HEK293 (cell line): Measurements from ENCODE around the gene EML1.

Experiments used
- CTCF ChIA-PET: fragments of 350-600 bp; formaldehyde crosslinking; extraction: SDS; loops from one replicate; lab custom pipeline; 2021; ENCODE audit warnings: antibody characterized with exemption; lab: Yijun Ruan, JAX
- POLR2A ChIA-PET: fragments of 300-600 bp; formaldehyde crosslinking; extraction: SDS; loops from one replicate; lab custom pipeline; 2020; ENCODE audit warnings: antibody characterized with exemption, inconsistent platforms; lab: Yijun Ruan, JAX
- H3K27ac ChIP-seq: fragments of 200-500 bp; sonication (Bioruptor generic); 2 replicates; pipeline ENCODE4 v1.5.1; 2014; ENCODE audit warnings: low read depth, low read length, control low read depth, inconsistent platforms; ENCODE audit errors: extremely low read depth
- H3K36me3 ChIP-seq, 2 experiments: fragments of 200-500 bp in 1 of 2; sonication (Bioruptor generic) in 1 of 2; 1 replicate in 1 of 2; 2 replicates in 1 of 2; pipeline ENCODE4 v1.5.1; 2014 to 2017; ENCODE audit warnings: inconsistent platforms in 2 of 2, low read length in 2 of 2; ENCODE audit not compliant: control insufficient read depth in 2 of 2, insufficient read depth in 1 of 2
- H3K4me1 ChIP-seq: fragments of 200-500 bp; sonication (Bioruptor generic); 2 replicates; pipeline ENCODE4 v1.5.1; 2014; ENCODE audit warnings: mild to moderate bottlenecking, low read length, inconsistent platforms; ENCODE audit not compliant: control insufficient read depth, insufficient read depth
- H3K4me3 ChIP-seq: 2 replicates; pipeline ENCODE4 v1.5.1; 2011; ENCODE audit warnings: low read depth, mild to moderate bottlenecking, control low read depth, low read length, moderate library complexity
- H3K9me3 ChIP-seq: fragments of 200-500 bp; sonication (Bioruptor generic); 2 replicates; pipeline ENCODE4 v1.5.1; 2014; ENCODE audit warnings: low read depth, low read length, inconsistent platforms; ENCODE audit not compliant: control insufficient read depth, insufficient read depth
- PRDM10 ChIP-seq: fragments of 450-650 bp; formaldehyde crosslinking; IDR thresholded peaks from 2 replicates; pipeline ENCODE4 v1.5.1; 2016; ENCODE audit warnings: missing biosample characterization, missing genetic modification characterization
- SP3 ChIP-seq: fragments of 450-650 bp; formaldehyde crosslinking; IDR thresholded peaks from 2 replicates; pipeline ENCODE4 v1.5.1; 2016; ENCODE audit warnings: missing biosample characterization, missing genetic modification characterization
- YY2 ChIP-seq: fragments of 450-650 bp; formaldehyde crosslinking; IDR thresholded peaks from 2 replicates; pipeline ENCODE4 v1.5.1; 2016; ENCODE audit warnings: missing biosample characterization, missing genetic modification characterization
- ZNF16 ChIP-seq: fragments of 450-650 bp; formaldehyde crosslinking; IDR thresholded peaks from 2 replicates; pipeline ENCODE4 v1.5.1; 2016; ENCODE audit warnings: low read depth, missing biosample characterization, missing genetic modification characterization
- ZNF175 ChIP-seq: fragments of 450-650 bp; formaldehyde crosslinking; IDR thresholded peaks from 2 replicates; pipeline ENCODE4 v1.5.1; 2016; ENCODE audit warnings: missing biosample characterization, missing genetic modification characterization
- ZNF2 ChIP-seq: fragments of 450-650 bp; formaldehyde crosslinking; IDR thresholded peaks from 2 replicates; pipeline ENCODE4 v1.5.1; 2016; ENCODE audit warnings: missing biosample characterization, missing genetic modification characterization
- ZNF23 ChIP-seq: fragments of 450-650 bp; formaldehyde crosslinking; IDR thresholded peaks from 2 replicates; pipeline ENCODE4 v1.5.1; 2016; ENCODE audit warnings: missing biosample characterization, missing genetic modification characterization, borderline replicate concordance
- ZNF280D ChIP-seq: fragments of 450-650 bp; formaldehyde crosslinking; IDR thresholded peaks from 2 replicates; pipeline ENCODE4 v1.5.1; 2016; ENCODE audit warnings: missing biosample characterization, missing genetic modification characterization
- ZNF324 ChIP-seq: fragments of 450-650 bp; formaldehyde crosslinking; IDR thresholded peaks from 2 replicates; pipeline ENCODE4 v1.5.1; 2016; ENCODE audit warnings: missing biosample characterization, missing genetic modification characterization
- ZNF423 ChIP-seq: fragments of 450-650 bp; formaldehyde crosslinking; IDR thresholded peaks from 2 replicates; pipeline ENCODE4 v1.5.1; 2016; ENCODE audit warnings: missing biosample characterization, missing genetic modification characterization
- ZNF433 ChIP-seq: fragments of 450-650 bp; formaldehyde crosslinking; IDR thresholded peaks from 2 replicates; pipeline ENCODE4 v1.5.1; 2016; ENCODE audit warnings: missing biosample characterization, missing genetic modification characterization, low read depth
- ZNF560 ChIP-seq: fragments of 450-650 bp; formaldehyde crosslinking; IDR thresholded peaks from 2 replicates; pipeline ENCODE4 v1.5.1; 2017; ENCODE audit warnings: missing biosample characterization, missing genetic modification characterization, borderline replicate concordance
- ZNF580 ChIP-seq: fragments of 450-650 bp; formaldehyde crosslinking; IDR thresholded peaks from 2 replicates; pipeline ENCODE4 v1.5.1; 2016; ENCODE audit warnings: missing biosample characterization, missing genetic modification characterization
- ZNF585B ChIP-seq: fragments of 450-650 bp; formaldehyde crosslinking; IDR thresholded peaks from 2 replicates; pipeline ENCODE4 v1.5.1; 2016; ENCODE audit warnings: missing biosample characterization, missing genetic modification characterization
- ZSCAN23 ChIP-seq: fragments of 450-650 bp; formaldehyde crosslinking; IDR thresholded peaks from 2 replicates; pipeline ENCODE4 v1.5.1; 2016; ENCODE audit warnings: missing biosample characterization, missing genetic modification characterization
- ZXDB ChIP-seq: fragments of 450-650 bp; formaldehyde crosslinking; IDR thresholded peaks from 2 replicates; pipeline ENCODE4 v1.5.1; 2016; ENCODE audit warnings: missing biosample characterization, missing genetic modification characterization
- TF ChIP-seq, protein P1 (sequence below): fragments of 450-650 bp; formaldehyde crosslinking; IDR thresholded peaks from 2 replicates; pipeline ENCODE4 v1.5.1; 2016; ENCODE audit warnings: missing biosample characterization, missing genetic modification characterization

EML1 gene

GRCh38 chr14:99910337-99911309 lies 117.4 kb downstream of the EML1 start:
- no peak overlapping the region for H3K27ac ChIP-seq
- no peaks in the 10 kb centered on the region for H3K9me3 ChIP-seq
- H3K36me3 ChIP-seq = peaks cover 3 to 30% of the 10 kb centered on the region in 2 experiments; a peak in 2 of 3 replicates
- TF ChIP-seq ZNF175 (tag by site-specific recombination) = no peak
- TF ChIP-seq, all 188 proteins: peak for 0
- CTCF ChIA-PET = interaction anchor here (1.8 kb wide), 1 partner anchor 36 kb away, joined by 3 read pairs; no protein-coding TSS in a partner anchor
- POLR2A ChIA-PET = no interaction called here
- no peak overlapping the region for H3K4me3 ChIP-seq
- no peaks in the 10 kb centered on the region for H3K4me1 ChIP-seq

GRCh38 chr14:99915305-99916090 lies 122.3 kb downstream of the EML1 start:
- POLR2A ChIA-PET = no interaction called here
- H3K36me3 ChIP-seq = peaks cover 8 to 56% of the 10 kb centered on the region in 2 experiments; a peak in 2 of 3 replicates
- CTCF ChIA-PET = interaction anchor here (0.7 kb wide), 1 partner anchor 32 kb away, joined by 4 read pairs; no protein-coding TSS in a partner anchor

More at GRCh38 chr14:99915305-99916090, 122.3 kb downstream of the EML1 start:
- no peak for TF ChIP-seq ZNF2 (tag by site-specific recombination)
- no peak for TF ChIP-seq ZNF280D (tag by site-specific recombination)
- TF ChIP-seq ZNF433 (tag by site-specific recombination) = no peak
- TF ChIP-seq, protein P1, sequence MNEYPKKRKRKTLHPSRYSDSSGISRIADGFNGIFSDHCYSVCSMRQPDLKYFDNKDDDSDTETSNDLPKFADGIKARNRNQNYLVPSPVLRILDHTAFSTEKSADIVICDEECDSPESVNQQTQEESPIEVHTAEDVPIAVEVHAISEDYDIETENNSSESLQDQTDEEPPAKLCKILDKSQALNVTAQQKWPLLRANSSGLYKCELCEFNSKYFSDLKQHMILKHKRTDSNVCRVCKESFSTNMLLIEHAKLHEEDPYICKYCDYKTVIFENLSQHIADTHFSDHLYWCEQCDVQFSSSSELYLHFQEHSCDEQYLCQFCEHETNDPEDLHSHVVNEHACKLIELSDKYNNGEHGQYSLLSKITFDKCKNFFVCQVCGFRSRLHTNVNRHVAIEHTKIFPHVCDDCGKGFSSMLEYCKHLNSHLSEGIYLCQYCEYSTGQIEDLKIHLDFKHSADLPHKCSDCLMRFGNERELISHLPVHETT = no peak
- TF ChIP-seq ZNF324 (tag by site-specific recombination) = no peak
- TF ChIP-seq ZNF423 (tag by site-specific recombination) = no peak
- no peak for TF ChIP-seq ZSCAN23
- no peak for TF ChIP-seq PRDM10 (tag by site-specific recombination)
- no peak for TF ChIP-seq YY2 (tag by site-specific recombination)
- TF ChIP-seq ZNF16 (tag by site-specific recombination) = no peak
- no peak for TF ChIP-seq SP3 (tag by site-specific recombination)
- no peak for TF ChIP-seq ZNF560 (tag by site-specific recombination)
- TF ChIP-seq ZXDB (tag by site-specific recombination) = no peak
- no peak for TF ChIP-seq ZNF580 (tag by site-specific recombination)
- TF ChIP-seq ZNF23 (tag by site-specific recombination) = no peak
- TF ChIP-seq ZNF585B = no peak
- Histone ChIP-seq H3K9me3 (no peaks in the 10 kb centered on the region), H3K4me3 (no peak overlapping the region), H3K4me1 (no peaks in the 10 kb centered on the region), H3K27ac (no peak overlapping the region)
